OCI-LY3 (cell line): Measurements from ENCODE around the gene RPRD1A.
"Not testable (repeated sequence)": the region's sequence is repeated elsewhere in the genome, so short reads cannot be mapped to it uniquely, and the experiment has no call there.

Experiments used
- H2AFZ ChIP-seq: fragments of 200-600, 300-600 bp; shearing (Covaris generic); 2 replicates; pipeline ENCODE4 v1.6.0; 2014; ENCODE audit warnings: antibody characterized with exemption, low read depth, low read length
- H3K27ac ChIP-seq: fragments of 200-600, 300-600 bp; sonication (generic); 2 replicates; pipeline ENCODE4 v1.5.1; 2014; ENCODE audit warnings: mild to moderate bottlenecking, low read length, moderate library complexity, mixed read lengths
- H3K27me3 ChIP-seq: fragments of 200-600, 300-600 bp; sonication (generic); 2 replicates; pipeline ENCODE4 v1.6.1; 2014; ENCODE audit warnings: low read depth, low read length, mixed read lengths
- H3K36me3 ChIP-seq: fragments of 200-600, 300-600 bp; sonication (generic); replicated peaks from 2 replicates; pipeline ENCODE3; 2014; ENCODE audit warnings: low read depth, low read length, mixed read lengths
- H3K4me1 ChIP-seq: fragments of 300-600, 200-600 bp; sonication (generic); 2 replicates; pipeline ENCODE4 v1.6.1; 2014; ENCODE audit warnings: low read length, mixed read lengths
- H3K4me2 ChIP-seq: fragments of 200-600, 300-600 bp; sonication (generic); 2 replicates; pipeline ENCODE4 v1.6.1; 2014; ENCODE audit warnings: low read length, mixed read lengths
- H3K4me3 ChIP-seq: fragments of 300-600, 200-600 bp; sonication (generic); 2 replicates; pipeline ENCODE4 v1.5.1; 2014; ENCODE audit warnings: antibody characterized with exemption, mild to moderate bottlenecking, low read length, moderate library complexity
- H3K79me2 ChIP-seq: fragments of 300-600, 200-600 bp; shearing (Covaris generic); 2 replicates; pipeline ENCODE4 v1.6.1; 2014; ENCODE audit warnings: mild to moderate bottlenecking, low read length, mixed read lengths
- H3K9ac ChIP-seq: fragments of 300-600, 200-600 bp; shearing (Covaris generic); 2 replicates; pipeline ENCODE4 v1.6.0; 2014; ENCODE audit warnings: mild to moderate bottlenecking, low read length, moderate library complexity
- H3K9me3 ChIP-seq: fragments of 200-600, 300-600 bp; shearing (Covaris generic); 2 replicates; pipeline ENCODE4 v1.6.1; 2014; ENCODE audit warnings: low read length, mixed read lengths; ENCODE audit not compliant: insufficient read depth
- H4K20me1 ChIP-seq: fragments of 200-600, 300-600 bp; sonication (generic); 2 replicates; pipeline ENCODE4 v1.6.1; 2016; ENCODE audit warnings: low read length, mixed read lengths; ENCODE audit not compliant: insufficient read depth
- EZH2phosphoT487 ChIP-seq: fragments of 200-600 bp; shearing (Covaris generic); IDR thresholded peaks from 2 replicates; pipeline ENCODE4 v1.6.1; 2018; ENCODE audit warnings: antibody characterized with exemption, mixed run types, low read depth
- TF ChIP-seq, protein P1 (sequence below): fragments of 200-600, 300-600 bp; sonication (generic); IDR thresholded peaks from 2 replicates; pipeline ENCODE4 v1.5.1; 2014; ENCODE audit warnings: antibody characterized with exemption, low read length, low read depth

RPRD1A gene

DNA sequence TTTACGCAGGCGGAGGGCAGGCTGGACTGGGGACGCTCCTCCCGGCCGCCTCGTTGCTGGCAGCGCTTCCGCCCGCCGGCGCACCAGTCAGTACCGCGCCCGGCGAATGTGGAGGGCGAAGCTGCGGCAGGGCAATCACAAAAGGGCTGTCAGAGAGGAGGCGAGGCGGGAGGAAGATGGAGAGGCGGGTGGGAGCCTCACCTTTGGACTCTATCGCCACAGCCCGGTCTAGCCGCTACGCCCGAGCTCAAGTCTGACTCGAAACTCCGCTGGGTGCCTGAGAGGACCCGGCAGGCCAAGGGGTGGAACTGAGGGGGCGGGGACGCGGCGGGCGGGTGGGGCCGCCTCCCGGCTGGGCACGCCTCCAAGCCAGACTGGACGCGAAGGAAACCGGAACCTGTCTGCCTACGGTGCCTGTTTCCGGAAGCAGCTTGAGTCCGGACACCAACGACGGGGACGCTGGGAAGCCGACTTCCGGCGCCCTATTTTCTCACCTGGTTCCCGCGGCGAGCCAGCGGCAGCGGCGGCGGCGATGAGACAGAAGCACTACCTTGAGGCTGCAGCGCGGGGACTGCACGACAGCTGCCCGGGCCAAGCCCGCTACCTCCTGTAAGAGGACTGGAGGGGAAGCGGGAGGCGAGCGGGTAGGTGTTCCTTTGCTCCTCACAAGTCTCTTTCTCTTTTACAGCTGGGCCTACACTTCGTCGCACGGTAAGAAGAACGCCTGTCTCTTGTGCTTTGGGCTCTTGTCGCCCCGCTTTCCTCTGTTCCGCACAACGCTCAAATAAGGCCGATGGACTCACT, 95.0 kb downstream of the RPRD1A start, which contains the start of gene RMP24:
TSS of gene RMP24 (plus strand) at position 483 of the 804 bp plus-strand sequence.
- H4K20me1 ChIP-seq: no peaks in the 10 kb centered on the region
- peaks cover 23% of the 10 kb centered on the region for H3K4me1 ChIP-seq
- peak within 1 kb of the TSS; percentile 92 for H3K4me3 ChIP-seq
- H3K9me3 ChIP-seq: no peaks in the 10 kb centered on the region
- peak within 1 kb of the TSS; percentile 85 for H2AFZ ChIP-seq
- H3K27ac ChIP-seq: peak within 1 kb of the TSS; percentile 66
- H3K27me3 ChIP-seq: no peaks in the 10 kb centered on the region
- H3K36me3 ChIP-seq: peaks cover 25% of the 10 kb centered on the region
- TF ChIP-seq, protein P1, sequence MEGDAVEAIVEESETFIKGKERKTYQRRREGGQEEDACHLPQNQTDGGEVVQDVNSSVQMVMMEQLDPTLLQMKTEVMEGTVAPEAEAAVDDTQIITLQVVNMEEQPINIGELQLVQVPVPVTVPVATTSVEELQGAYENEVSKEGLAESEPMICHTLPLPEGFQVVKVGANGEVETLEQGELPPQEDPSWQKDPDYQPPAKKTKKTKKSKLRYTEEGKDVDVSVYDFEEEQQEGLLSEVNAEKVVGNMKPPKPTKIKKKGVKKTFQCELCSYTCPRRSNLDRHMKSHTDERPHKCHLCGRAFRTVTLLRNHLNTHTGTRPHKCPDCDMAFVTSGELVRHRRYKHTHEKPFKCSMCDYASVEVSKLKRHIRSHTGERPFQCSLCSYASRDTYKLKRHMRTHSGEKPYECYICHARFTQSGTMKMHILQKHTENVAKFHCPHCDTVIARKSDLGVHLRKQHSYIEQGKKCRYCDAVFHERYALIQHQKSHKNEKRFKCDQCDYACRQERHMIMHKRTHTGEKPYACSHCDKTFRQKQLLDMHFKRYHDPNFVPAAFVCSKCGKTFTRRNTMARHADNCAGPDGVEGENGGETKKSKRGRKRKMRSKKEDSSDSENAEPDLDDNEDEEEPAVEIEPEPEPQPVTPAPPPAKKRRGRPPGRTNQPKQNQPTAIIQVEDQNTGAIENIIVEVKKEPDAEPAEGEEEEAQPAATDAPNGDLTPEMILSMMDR: no peak
- peak within 1 kb of the TSS; percentile 82 for H3K9ac ChIP-seq
- H3K79me2 ChIP-seq: peaks cover 19% of the 10 kb centered on the region
- peak within 1 kb of the TSS; percentile 95 for H3K4me2 ChIP-seq

DNA sequence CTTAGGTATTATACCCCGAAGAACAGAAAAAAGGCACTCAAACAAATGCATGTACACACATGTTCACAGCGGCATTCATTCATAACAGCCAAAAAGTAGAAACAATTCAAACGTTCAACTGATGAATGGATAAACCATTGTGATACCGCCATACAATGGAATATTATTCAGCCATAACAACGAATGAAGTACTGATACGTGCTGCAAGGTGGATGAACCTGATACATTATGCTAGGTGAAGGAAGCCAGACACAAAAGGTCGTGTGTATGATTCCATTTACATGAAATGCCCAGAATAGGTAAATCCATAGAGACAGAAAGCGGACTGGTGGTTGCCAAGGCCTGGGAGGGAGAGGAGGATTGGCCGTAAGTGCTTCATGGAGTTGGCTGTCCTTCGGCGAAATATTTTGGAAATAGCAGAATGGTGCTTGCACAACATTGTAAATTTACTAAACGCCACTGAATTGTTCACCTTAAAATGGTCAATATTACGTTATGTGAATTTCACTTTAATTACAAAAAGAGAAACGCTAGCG, 95.6 kb downstream of the RPRD1A start:
- H3K9me3 ChIP-seq: no peaks in the 10 kb centered on the region
- TF ChIP-seq, protein P1: no peak
- no peak for TF ChIP-seq EZH2phosphoT487
- no peaks in the 10 kb centered on the region for H3K27me3 ChIP-seq
- H3K9ac ChIP-seq: peak overlapping the region; percentile 67
- peak overlapping the region; percentile 69 for H3K4me2 ChIP-seq
- peak overlapping the region; percentile 92 for H3K4me3 ChIP-seq
- peak overlapping the region; percentile 66 for H3K27ac ChIP-seq
- H3K36me3 ChIP-seq: peaks cover 19% of the 10 kb centered on the region
- peak overlapping the region; percentile 85 for H2AFZ ChIP-seq
- H3K79me2 ChIP-seq: peaks cover 19% of the 10 kb centered on the region
- no peaks in the 10 kb centered on the region for H4K20me1 ChIP-seq
- H3K4me1 ChIP-seq: peaks cover 23% of the 10 kb centered on the region

DNA sequence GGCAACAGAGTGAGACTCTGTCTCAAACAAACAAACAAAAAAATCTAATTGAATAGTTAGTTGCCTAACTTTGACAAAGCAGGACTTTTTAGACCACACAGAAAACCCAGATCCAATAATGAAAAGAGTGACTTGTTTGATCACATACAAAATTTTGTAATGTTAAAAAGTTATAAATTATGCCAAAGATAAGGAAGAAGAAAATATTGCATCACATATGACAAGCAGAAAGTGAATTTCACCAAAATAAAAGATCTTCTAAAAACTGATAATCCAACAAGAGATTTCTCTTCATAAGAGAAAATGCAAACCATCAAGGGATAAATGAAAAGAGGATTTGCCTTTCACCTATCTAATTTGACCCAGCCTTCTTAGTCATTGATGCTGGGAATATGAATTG, 97.7 kb downstream of the RPRD1A start:
- Histone ChIP-seq H3K36me3 (peaks cover 4% of the 10 kb centered on the region), H3K4me1 (peaks cover 23% of the 10 kb centered on the region), H3K4me3 (no peak overlapping the region), H4K20me1 (no peaks in the 10 kb centered on the region), H3K4me2 (no peak overlapping the region), H3K9me3 (no peaks in the 10 kb centered on the region), H3K27me3 (no peaks in the 10 kb centered on the region), H3K27ac (no peak overlapping the region), H3K79me2 (peaks cover 19% of the 10 kb centered on the region), H3K9ac (no peak overlapping the region), H2AFZ (no peak overlapping the region)
- TF ChIP-seq EZH2phosphoT487: no peak
- TF ChIP-seq, protein P1: no peak

DNA sequence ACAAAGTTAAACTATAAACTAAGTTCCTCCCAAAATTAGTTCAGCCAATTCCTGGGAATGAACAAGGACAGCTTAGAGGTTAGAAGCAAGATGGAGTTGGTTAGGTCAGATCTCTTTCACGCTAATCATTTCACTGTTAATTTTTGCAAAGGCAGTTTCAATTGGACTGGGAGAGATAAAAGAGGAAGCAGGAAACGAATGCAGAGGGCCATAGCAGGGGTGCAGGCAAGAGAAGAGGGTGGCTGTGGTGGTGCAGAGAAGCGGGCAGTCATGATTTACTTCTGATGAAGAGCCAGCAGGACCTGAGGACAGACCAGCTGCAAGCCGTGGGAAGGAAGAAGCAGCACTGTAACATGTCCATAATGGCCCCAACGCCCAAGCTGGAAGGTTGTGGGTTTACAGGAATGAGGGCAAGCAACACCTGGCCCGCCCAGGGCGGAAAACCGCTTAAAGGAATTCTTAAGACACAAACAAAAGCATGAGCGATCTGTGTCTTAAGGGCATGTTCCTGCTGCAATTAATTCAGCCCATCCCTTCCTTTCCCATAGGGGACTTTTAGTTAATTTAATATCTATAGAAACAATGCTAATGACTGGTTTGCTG, 99.0 kb downstream of the RPRD1A start:
- TF ChIP-seq, protein P1: no peak
- no peak for TF ChIP-seq EZH2phosphoT487
- Histone ChIP-seq H3K4me3 (no peak overlapping the region), H3K9me3 (no peaks in the 10 kb centered on the region), H3K36me3 (no peaks in the 10 kb centered on the region), H3K9ac (no peak overlapping the region), H3K27me3 (no peaks in the 10 kb centered on the region), H2AFZ (peak overlapping the region; percentile 58; the same call in 1 of the 2 replicates), H3K4me2 (peak overlapping the region; percentile 50), H3K27ac (no peak overlapping the region), H4K20me1 (no peaks in the 10 kb centered on the region), H3K79me2 (peaks cover 9% of the 10 kb centered on the region), H3K4me1 (peaks cover 19% of the 10 kb centered on the region)

DNA sequence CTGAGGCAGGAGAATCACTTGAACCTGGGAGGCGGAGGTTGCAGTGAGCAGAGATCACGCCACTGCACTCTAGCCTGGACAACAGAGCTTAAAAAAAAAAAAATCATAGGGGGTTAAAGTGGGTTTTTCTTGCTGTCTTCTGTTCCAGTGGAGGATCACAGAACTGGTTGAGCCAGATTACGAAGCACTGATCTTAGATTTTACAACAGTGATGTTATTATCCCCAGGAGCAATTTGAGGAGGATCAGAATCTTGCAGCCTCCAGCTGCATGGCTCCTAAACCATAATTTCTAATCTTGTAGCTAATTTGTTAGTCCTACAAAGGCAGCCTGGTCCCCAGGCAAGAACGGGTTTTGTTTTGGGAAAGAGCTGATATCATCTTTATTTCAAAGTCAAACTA, 99.5 kb downstream of the RPRD1A start:
- H3K4me3 ChIP-seq, H3K36me3 ChIP-seq, H3K27ac ChIP-seq, H3K9me3 ChIP-seq, H3K9ac ChIP-seq, H4K20me1 ChIP-seq, H3K79me2 ChIP-seq, H3K27me3 ChIP-seq: not testable (repeated sequence)
- H3K4me1 ChIP-seq: peaks cover 16% of the 10 kb centered on the region
- 0 out of 2 replicates have a peak overlapping the region, but pooled peaks have one; percentile 58 for H2AFZ ChIP-seq
- H3K4me2 ChIP-seq: peak overlapping the region; percentile 50
